ENCODE results near the gene ZNF655.

GRCh38 chr7:99625321-99625720 lies 66.9 kb downstream of the ZNF655 start:
- TF ChIP-seq CTCF (IDR thresholded peaks at IDR 0.05) (no peak), POLR2A (IDR thresholded peaks at IDR 0.05) (no peak), EP300 (IDR thresholded peaks at IDR 0.05) (no peak), POLR2AphosphoS5 (IDR thresholded peaks at IDR 0.05) (no peak)
